ENCODE results near the gene GPR89A.
"Not testable (repeated sequence)": the region's sequence is repeated elsewhere in the genome, so short reads cannot be mapped to it uniquely, and the experiment has no call there.

DNA sequence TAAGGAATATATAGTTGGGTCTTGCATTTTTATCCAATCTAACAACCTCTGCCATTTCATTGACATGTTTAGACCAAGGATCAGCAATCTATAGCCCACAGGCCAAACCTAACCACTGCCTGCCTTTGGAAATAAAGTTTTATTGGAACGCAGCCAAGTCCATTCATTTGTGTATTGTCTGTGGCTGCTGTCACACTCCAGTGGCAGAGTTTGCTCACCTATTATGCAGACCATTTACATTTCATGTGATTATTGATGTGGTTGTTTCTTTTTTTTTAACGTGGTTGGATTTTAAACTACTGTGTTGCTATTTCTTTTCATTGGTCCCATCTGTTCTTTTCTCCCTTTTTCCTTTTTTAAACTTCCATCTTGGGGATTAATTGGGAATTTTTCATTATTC, 54.7 kb downstream of the GPR89A start:
- TF ChIP-seq, protein P1, sequence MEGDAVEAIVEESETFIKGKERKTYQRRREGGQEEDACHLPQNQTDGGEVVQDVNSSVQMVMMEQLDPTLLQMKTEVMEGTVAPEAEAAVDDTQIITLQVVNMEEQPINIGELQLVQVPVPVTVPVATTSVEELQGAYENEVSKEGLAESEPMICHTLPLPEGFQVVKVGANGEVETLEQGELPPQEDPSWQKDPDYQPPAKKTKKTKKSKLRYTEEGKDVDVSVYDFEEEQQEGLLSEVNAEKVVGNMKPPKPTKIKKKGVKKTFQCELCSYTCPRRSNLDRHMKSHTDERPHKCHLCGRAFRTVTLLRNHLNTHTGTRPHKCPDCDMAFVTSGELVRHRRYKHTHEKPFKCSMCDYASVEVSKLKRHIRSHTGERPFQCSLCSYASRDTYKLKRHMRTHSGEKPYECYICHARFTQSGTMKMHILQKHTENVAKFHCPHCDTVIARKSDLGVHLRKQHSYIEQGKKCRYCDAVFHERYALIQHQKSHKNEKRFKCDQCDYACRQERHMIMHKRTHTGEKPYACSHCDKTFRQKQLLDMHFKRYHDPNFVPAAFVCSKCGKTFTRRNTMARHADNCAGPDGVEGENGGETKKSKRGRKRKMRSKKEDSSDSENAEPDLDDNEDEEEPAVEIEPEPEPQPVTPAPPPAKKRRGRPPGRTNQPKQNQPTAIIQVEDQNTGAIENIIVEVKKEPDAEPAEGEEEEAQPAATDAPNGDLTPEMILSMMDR (IDR thresholded peaks at IDR 0.05; ENCODE audit: low read depth, low read length), result not testable (repeated sequence)
- TF ChIP-seq MYC (IDR thresholded peaks at IDR 0.05; ENCODE audit: low read depth, low read length), result not testable (repeated sequence)

Data from NB4 (cell line).